GM12892 (cell line): Measurements from ENCODE around the gene DTX3.

ENCODE experiments used
- POLR2A ChIP-seq: IDR thresholded peaks from 2 replicates; pipeline ENCODE4 v1.6.1; 2011; ENCODE audit warnings: low read depth, low read length, control low read depth
- POLR2AphosphoS5 ChIP-seq: IDR thresholded peaks from 2 replicates; pipeline ENCODE4 v1.6.1; 2011; ENCODE audit warnings: low read depth, low read length, control low read depth
- TAF1 ChIP-seq: IDR thresholded peaks from 2 replicates; pipeline ENCODE4 v1.6.1; 2011; ENCODE audit warnings: low read depth, mild to moderate bottlenecking, control low read depth, low read length, borderline replicate concordance

DNA sequence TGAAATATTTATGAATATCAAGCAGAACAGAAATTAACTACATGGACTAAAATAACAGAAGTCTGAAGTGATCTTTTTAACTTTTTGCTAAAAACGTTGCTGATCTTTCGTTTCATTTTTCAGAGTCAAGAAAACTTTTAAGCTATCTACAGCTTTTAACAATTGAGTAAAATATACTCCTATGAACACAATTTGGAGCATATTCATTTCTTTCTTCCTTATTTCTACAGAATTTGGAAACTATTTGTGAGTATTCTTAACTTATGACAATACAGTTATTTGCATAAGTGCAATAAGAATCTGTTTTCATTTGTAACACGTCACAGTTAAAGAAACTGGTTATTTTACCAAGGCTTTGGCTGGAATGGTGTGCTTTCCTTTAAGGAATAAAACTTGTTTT lies 49.4 kb downstream of the DTX3 start:
- TF ChIP-seq POLR2A, result no peak
- TF ChIP-seq TAF1, result no peak
- TF ChIP-seq POLR2AphosphoS5, result no peak
